GM12875 (cell line): Measurements from ENCODE around the gene PROX2.

Source experiments
- H3K4me3 ChIP-seq: one replicate; pipeline ENCODE4 v1.5.1; 2011; ENCODE audit warnings: low read depth, low read length, control low read depth
- CTCF ChIP-seq: IDR thresholded peaks from 2 replicates; pipeline ENCODE4 v1.5.1; 2011; ENCODE audit warnings: low read depth, mild to moderate bottlenecking, control low read depth, inconsistent platforms, low read length, moderate library complexity, borderline replicate concordance; ENCODE audit not compliant: insufficient read depth

PROX2 gene

GRCh38 chr14:74893614-74894091, 17.7 kb upstream of the PROX2 start:
- H3K4me3 ChIP-seq: peak overlapping the region; percentile 19
- no peak for TF ChIP-seq CTCF

- TF ChIP-seq CTCF: no peak
- H3K4me3 ChIP-seq: no peak overlapping the region
These were observed 16.8 kb upstream of the PROX2 start for GRCh38 chr14:74892745-74893144.

- no peak for TF ChIP-seq CTCF
- no peak overlapping the region for H3K4me3 ChIP-seq
These were observed 15.9 kb upstream of the PROX2 start for GRCh38 chr14:74891870-74892269.

GRCh38 chr14:74890262-74890661, 14.3 kb upstream of the PROX2 start:
- TF ChIP-seq CTCF: no peak
- no peak overlapping the region for H3K4me3 ChIP-seq

GRCh38 chr14:74888164-74889158, 12.5 kb upstream of the PROX2 start:
- H3K4me3 ChIP-seq: no peak overlapping the region
- TF ChIP-seq CTCF: no peak

GRCh38 chr14:74886001-74886400, 10.1 kb upstream of the PROX2 start:
- no peak overlapping the region for H3K4me3 ChIP-seq
- TF ChIP-seq CTCF: no peak

GRCh38 chr14:74882103-74882920, 6.4 kb upstream of the PROX2 start:
- TF ChIP-seq CTCF: no peak
- peak overlapping the region; percentile 74 for H3K4me3 ChIP-seq
